NT2/D1 (cell line): ENCODE data around the gene ADGRL3.

Source experiments
- DNase-seq: peaks from one replicate; pipeline ENCODE4 v3.0.0-alpha.2; 2011; ENCODE audit warnings: low read depth, low spot score
- H3K27me3 ChIP-seq: 2 replicates; pipeline ENCODE4 v1.6.0; 2011; ENCODE audit warnings: mild to moderate bottlenecking; ENCODE audit not compliant: insufficient read length, insufficient read depth
- H3K36me3 ChIP-seq: 2 replicates; pipeline ENCODE4 v1.6.1; 2011; ENCODE audit warnings: mild to moderate bottlenecking, low read length, mixed read lengths; ENCODE audit not compliant: insufficient read depth, insufficient read length
- H3K4me1 ChIP-seq: 2 replicates; pipeline ENCODE4 v1.5.1; 2011; ENCODE audit not compliant: insufficient read depth, insufficient read length
- H3K4me3 ChIP-seq: 2 replicates; pipeline ENCODE4 v1.5.1; 2011; ENCODE audit warnings: low read depth; ENCODE audit not compliant: insufficient read length
- H3K9ac ChIP-seq: 2 replicates; pipeline ENCODE4 v1.6.0; 2011; ENCODE audit warnings: low read depth; ENCODE audit not compliant: insufficient read length
- H3K9me3 ChIP-seq: 2 replicates; pipeline ENCODE4 v1.5.1; 2011; ENCODE audit warnings: mild to moderate bottlenecking, low read length; ENCODE audit not compliant: insufficient read depth
- SUZ12 ChIP-seq: IDR thresholded peaks from 2 replicates; pipeline ENCODE4 v1.6.1; 2011; ENCODE audit not compliant: insufficient read length, insufficient read depth; ENCODE audit errors: extremely low read depth
- YY1 ChIP-seq: IDR thresholded peaks from 2 replicates; pipeline ENCODE4 v1.6.1; 2011; ENCODE audit not compliant: insufficient read length, insufficient read depth
- ZNF274 ChIP-seq: IDR thresholded peaks from 2 replicates; pipeline ENCODE4 v1.6.1; 2011; ENCODE audit warnings: mild to moderate bottlenecking, low read depth, low read length

Gene ADGRL3

GRCh38 chr4:61545902-61546480 lies 345.9 kb downstream of the ADGRL3 start:
- no peak for DNase-seq
- Histone ChIP-seq H3K9me3 (no peaks in the 10 kb centered on the region), H3K4me3 (no peak overlapping the region), H3K9ac (no peak overlapping the region), H3K36me3 (no peaks in the 10 kb centered on the region), H3K27me3 (no peaks in the 10 kb centered on the region), H3K4me1 (no peaks in the 10 kb centered on the region)
- TF ChIP-seq SUZ12 = no peak
- no peak for TF ChIP-seq YY1

DNA sequence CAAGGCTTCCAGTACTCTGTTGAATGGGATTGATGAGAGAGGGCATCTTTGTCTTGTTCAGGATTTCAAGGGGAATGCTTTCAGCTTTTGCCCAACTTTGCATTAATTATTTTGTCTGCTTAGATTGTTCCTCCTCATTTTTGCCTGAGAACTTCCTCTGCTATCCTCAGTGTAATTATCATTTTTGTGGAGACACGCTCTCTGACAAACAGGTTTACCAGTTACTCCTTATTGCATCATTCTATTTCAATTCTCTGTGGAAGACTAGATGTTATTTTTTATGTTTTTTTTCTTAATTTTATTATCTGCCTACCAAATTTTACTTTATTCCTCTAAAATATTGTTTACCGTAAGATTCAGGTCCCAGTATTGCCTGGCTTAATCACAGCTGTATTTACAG lies 349.2 kb downstream of the ADGRL3 start:
- no peaks in the 10 kb centered on the region for H3K36me3 ChIP-seq
- H3K4me1 ChIP-seq = no peaks in the 10 kb centered on the region
- TF ChIP-seq YY1 = no peak
- no peak for TF ChIP-seq ZNF274
- TF ChIP-seq SUZ12 = no peak
- DNase-seq = no peak
- no peak overlapping the region for H3K4me3 ChIP-seq
- no peaks in the 10 kb centered on the region for H3K9me3 ChIP-seq
- no peak overlapping the region for H3K9ac ChIP-seq
- H3K27me3 ChIP-seq = no peaks in the 10 kb centered on the region

- Histone ChIP-seq H3K4me1 (no peaks in the 10 kb centered on the region), H3K36me3 (no peaks in the 10 kb centered on the region), H3K9ac (no peak overlapping the region), H3K4me3 (no peak overlapping the region), H3K9me3 (no peaks in the 10 kb centered on the region), H3K27me3 (no peaks in the 10 kb centered on the region)
- no peak for TF ChIP-seq SUZ12
- DNase-seq = peak; percentile 1
These were observed 353.5 kb downstream of the ADGRL3 start for GRCh38 chr4:61553557-61554125.

- no peaks in the 10 kb centered on the region for H3K4me1 ChIP-seq
- DNase-seq = no peak
These were observed 355.7 kb downstream of the ADGRL3 start for GRCh38 chr4:61555789-61556188.

DNA sequence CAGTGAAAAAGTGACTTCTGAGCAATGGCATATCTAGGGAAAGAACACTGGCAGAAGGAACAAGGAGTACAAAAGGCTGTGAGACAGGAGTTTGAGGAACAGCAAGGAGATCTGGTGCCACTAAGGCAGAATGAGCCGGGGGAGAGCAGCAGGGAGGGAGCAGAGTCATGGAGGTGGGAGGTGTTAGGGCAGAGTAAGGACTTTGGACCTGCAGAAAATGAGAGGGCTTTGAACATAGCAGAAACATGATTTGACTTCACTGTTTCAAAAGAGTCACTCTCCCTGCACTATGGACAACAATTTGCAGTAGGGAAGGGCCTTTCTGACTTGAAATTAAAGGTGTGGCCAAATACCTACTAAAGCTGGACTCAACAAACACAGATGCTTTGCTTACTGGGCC lies 356.2 kb downstream of the ADGRL3 start:
- no peaks in the 10 kb centered on the region for H3K27me3 ChIP-seq
- H3K4me3 ChIP-seq = no peak overlapping the region
- H3K4me1 ChIP-seq = no peaks in the 10 kb centered on the region
- H3K36me3 ChIP-seq = no peaks in the 10 kb centered on the region
- H3K9ac ChIP-seq = no peak overlapping the region
- no peaks in the 10 kb centered on the region for H3K9me3 ChIP-seq
- no peak for DNase-seq
- TF ChIP-seq ZNF274 = no peak
- TF ChIP-seq YY1 = no peak
- TF ChIP-seq SUZ12 = no peak

More at GRCh38 chr4:61555789-61556188, 355.7 kb downstream of the ADGRL3 start:
- Histone ChIP-seq H3K36me3 (no peaks in the 10 kb centered on the region), H3K4me3 (no peak overlapping the region), H3K9me3 (no peaks in the 10 kb centered on the region), H3K9ac (no peak overlapping the region), H3K27me3 (no peaks in the 10 kb centered on the region)
- no peak for TF ChIP-seq SUZ12
- no peak for TF ChIP-seq ZNF274
- no peak for TF ChIP-seq YY1

DNA sequence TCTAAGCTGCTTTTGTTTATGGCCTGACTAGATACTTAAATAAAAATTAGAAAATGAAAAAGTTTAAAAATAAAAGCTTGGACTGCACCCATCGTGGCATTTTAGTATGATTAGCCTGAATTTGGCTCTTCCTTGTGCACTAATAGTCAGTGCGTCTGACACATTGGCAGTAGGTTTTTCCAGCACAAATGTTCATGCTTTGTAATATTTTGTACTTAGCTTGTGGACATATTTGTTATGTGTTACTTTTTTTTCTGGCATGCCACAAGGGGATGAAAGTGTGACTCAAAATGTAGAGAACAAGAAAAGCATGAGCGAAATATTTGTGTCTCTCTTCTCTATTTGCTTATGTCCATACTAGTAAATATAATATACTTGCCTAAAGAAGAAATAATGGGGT lies 359.3 kb downstream of the ADGRL3 start:
- no peaks in the 10 kb centered on the region for H3K27me3 ChIP-seq
- no peaks in the 10 kb centered on the region for H3K9me3 ChIP-seq
- no peaks in the 10 kb centered on the region for H3K36me3 ChIP-seq
- no peak overlapping the region for H3K9ac ChIP-seq
- no peak overlapping the region for H3K4me3 ChIP-seq
- no peak for DNase-seq
- no peaks in the 10 kb centered on the region for H3K4me1 ChIP-seq
- TF ChIP-seq ZNF274 (no peak), SUZ12 (no peak), YY1 (no peak)

GRCh38 chr4:61561028-61561427 lies 360.9 kb downstream of the ADGRL3 start:
- Histone ChIP-seq H3K4me3 (no peak overlapping the region), H3K27me3 (no peaks in the 10 kb centered on the region), H3K9ac (no peak overlapping the region), H3K4me1 (no peaks in the 10 kb centered on the region), H3K9me3 (no peaks in the 10 kb centered on the region), H3K36me3 (no peaks in the 10 kb centered on the region)
- no peak for TF ChIP-seq YY1
- TF ChIP-seq ZNF274 = no peak
- no peak for TF ChIP-seq SUZ12
- no peak for DNase-seq
